Measurements from ENCODE around the gene PDE4D. TPM values are rescaled to one million over a fixed set of nuclear protein-coding genes. Genes with fewer than 3 reads are reported as not detected.

Gene PDE4D
- total RNA-seq, 1 experiment from 2014 or later = 3.6 TPM

DNA sequence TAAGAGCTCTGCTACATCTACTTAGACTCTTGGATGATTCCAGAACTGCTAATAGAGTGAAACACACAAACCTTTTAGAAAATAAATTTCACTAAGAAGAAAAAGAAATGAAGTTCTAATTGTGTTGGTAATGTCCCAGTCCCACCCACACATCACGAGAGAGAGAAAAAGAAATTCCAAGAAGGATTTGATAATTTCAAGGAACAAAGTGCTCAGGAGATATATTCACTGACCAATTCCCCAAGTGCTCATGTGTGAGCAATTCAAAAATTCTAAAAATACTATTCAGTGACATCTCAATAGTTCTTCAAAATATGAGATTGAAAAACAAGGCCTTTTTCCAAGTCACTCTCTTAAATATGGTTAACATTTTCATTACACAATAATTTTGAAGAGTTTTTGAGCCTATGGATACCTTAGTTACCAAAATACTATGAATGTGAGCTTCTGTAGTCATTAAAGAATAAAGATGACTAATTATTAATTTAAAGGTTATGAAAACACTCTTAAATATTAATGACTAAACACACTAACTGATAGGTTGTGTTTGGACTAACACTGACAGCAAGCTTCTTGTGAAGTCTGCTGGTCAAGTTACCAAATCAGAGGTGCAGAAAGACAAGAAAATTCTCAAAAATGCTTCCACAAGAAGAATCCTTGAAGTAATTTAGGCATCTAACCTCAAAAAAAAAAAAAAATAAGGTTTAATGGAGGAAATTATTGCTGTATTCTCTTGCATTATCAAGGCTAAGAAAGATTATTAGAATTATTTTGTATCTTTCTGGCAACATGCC is 245.3 kb downstream of the PDE4D start:
- Histone ChIP-seq H3K4me1 (ENCODE audit: insufficient read depth, low read length) (no peaks in the 10 kb centered on the region), H3K4me3 (ENCODE audit: low read length) (no peak overlapping the region), H3K27me3 (ENCODE audit: low read length) (no peaks in the 10 kb centered on the region), H3K36me3 (ENCODE audit: low read depth, low read length) (no peaks in the 10 kb centered on the region), H3K27ac (ENCODE audit: low read length) (no peak overlapping the region), H3K9ac (ENCODE audit: low read length) (no peak overlapping the region), H2AFZ (ENCODE audit: low read length) (no peak overlapping the region), H3K9me3 (ENCODE audit: low read length) (no peaks in the 10 kb centered on the region), H3K4me2 (ENCODE audit: low read length) (no peak overlapping the region), H3F3A (ENCODE audit: low read length, unreplicated experiment) (no peaks in the 10 kb centered on the region), H4K20me1 (ENCODE audit: low read length) (no peaks in the 10 kb centered on the region), H3K79me2 (ENCODE audit: low read length) (no peaks in the 10 kb centered on the region), H3K9me2 (replicated peaks; ENCODE audit: low read length) (no peaks in the 10 kb centered on the region)
- no peak for DNase-seq
- no peak for TF ChIP-seq EZH2phosphoT487 (IDR thresholded peaks at IDR 0.05; ENCODE audit: borderline replicate concordance, low read length)
- no peak for TF ChIP-seq EZH2 (IDR thresholded peaks at IDR 0.05; ENCODE audit: low read length, unreplicated experiment)
- TF ChIP-seq, protein P1, sequence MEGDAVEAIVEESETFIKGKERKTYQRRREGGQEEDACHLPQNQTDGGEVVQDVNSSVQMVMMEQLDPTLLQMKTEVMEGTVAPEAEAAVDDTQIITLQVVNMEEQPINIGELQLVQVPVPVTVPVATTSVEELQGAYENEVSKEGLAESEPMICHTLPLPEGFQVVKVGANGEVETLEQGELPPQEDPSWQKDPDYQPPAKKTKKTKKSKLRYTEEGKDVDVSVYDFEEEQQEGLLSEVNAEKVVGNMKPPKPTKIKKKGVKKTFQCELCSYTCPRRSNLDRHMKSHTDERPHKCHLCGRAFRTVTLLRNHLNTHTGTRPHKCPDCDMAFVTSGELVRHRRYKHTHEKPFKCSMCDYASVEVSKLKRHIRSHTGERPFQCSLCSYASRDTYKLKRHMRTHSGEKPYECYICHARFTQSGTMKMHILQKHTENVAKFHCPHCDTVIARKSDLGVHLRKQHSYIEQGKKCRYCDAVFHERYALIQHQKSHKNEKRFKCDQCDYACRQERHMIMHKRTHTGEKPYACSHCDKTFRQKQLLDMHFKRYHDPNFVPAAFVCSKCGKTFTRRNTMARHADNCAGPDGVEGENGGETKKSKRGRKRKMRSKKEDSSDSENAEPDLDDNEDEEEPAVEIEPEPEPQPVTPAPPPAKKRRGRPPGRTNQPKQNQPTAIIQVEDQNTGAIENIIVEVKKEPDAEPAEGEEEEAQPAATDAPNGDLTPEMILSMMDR (conservative IDR thresholded peaks at IDR 0.05; ENCODE audit: low read depth, low read length) = no peak
- no peak for ATAC-seq
- CTCF ChIA-PET = no interaction called here
- no TSS peak for BruUV-seq (replicated peaks)
- intact Hi-C loops (cut with micrococcal nuclease) = no loop called here
- POLR2A ChIA-PET (ENCODE audit: unreplicated experiment) = no interaction called here

DNA sequence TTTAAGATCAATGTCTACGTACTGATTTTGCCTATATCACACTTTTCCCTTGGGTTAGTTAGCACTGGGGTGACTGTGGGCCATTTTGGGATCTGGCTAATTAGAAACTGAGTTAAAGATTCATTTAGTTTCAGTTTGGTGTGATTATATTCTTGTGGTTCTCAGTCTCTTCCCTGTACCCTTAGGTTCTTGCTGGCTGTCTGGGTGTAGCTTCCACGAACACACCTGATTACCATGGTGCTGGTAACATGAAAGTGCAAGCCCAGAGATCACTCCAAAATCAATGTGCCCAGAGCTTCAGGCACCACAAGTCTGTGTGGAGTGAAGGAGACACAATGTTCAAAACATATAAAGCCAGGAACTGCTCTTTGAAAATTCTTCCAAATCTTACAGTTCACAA is 248.1 kb downstream of the PDE4D start:
- Histone ChIP-seq H3K79me2 (ENCODE audit: low read length) (no peaks in the 10 kb centered on the region), H3K27ac (ENCODE audit: low read length) (no peak overlapping the region), H3K27me3 (ENCODE audit: low read length) (no peaks in the 10 kb centered on the region), H3K4me2 (ENCODE audit: low read length) (no peak overlapping the region), H3K9me2 (replicated peaks; ENCODE audit: low read length) (no peaks in the 10 kb centered on the region), H3F3A (ENCODE audit: low read length, unreplicated experiment) (no peaks in the 10 kb centered on the region), H4K20me1 (ENCODE audit: low read length) (no peaks in the 10 kb centered on the region), H3K9ac (ENCODE audit: low read length) (no peak overlapping the region), H2AFZ (ENCODE audit: low read length) (no peak overlapping the region), H3K4me1 (ENCODE audit: insufficient read depth, low read length) (peaks cover 5% of the 10 kb centered on the region), H3K36me3 (ENCODE audit: low read depth, low read length) (no peaks in the 10 kb centered on the region), H3K9me3 (ENCODE audit: low read length) (no peaks in the 10 kb centered on the region), H3K4me3 (ENCODE audit: low read length) (no peak overlapping the region)
- ChIA-PET POLR2A (ENCODE audit: unreplicated experiment) (no interaction called here), CTCF (no interaction called here)
- BruUV-seq (replicated peaks) = no TSS peak
- ATAC-seq (no peak), DNase-seq (no peak)
- no peak for TF ChIP-seq EZH2 (IDR thresholded peaks at IDR 0.05; ENCODE audit: low read length, unreplicated experiment)
- TF ChIP-seq EZH2phosphoT487 (IDR thresholded peaks at IDR 0.05; ENCODE audit: borderline replicate concordance, low read length) = no peak
- TF ChIP-seq, protein P1 (conservative IDR thresholded peaks at IDR 0.05; ENCODE audit: low read depth, low read length) = no peak
- intact Hi-C loops (cut with micrococcal nuclease) = no loop called here

- Histone ChIP-seq H3K9me3 (ENCODE audit: low read length) (no peaks in the 10 kb centered on the region), H3K27me3 (ENCODE audit: low read length) (no peaks in the 10 kb centered on the region), H3K27ac (ENCODE audit: low read length) (no peak overlapping the region), H2AFZ (ENCODE audit: low read length) (no peak overlapping the region), H3F3A (ENCODE audit: low read length, unreplicated experiment) (no peaks in the 10 kb centered on the region), H3K79me2 (ENCODE audit: low read length) (no peaks in the 10 kb centered on the region), H3K36me3 (ENCODE audit: low read depth, low read length) (no peaks in the 10 kb centered on the region), H3K9ac (ENCODE audit: low read length) (no peak overlapping the region), H4K20me1 (ENCODE audit: low read length) (no peaks in the 10 kb centered on the region), H3K9me2 (replicated peaks; ENCODE audit: low read length) (no peaks in the 10 kb centered on the region), H3K4me2 (ENCODE audit: low read length) (peak overlapping the region; percentile 31; the same call in 1 of the 2 replicates), H3K4me1 (ENCODE audit: insufficient read depth, low read length) (peaks cover 22% of the 10 kb centered on the region), H3K4me3 (ENCODE audit: low read length) (no peak overlapping the region)
- no TSS peak for BruUV-seq (replicated peaks)
- ChIA-PET CTCF (no interaction called here), POLR2A (ENCODE audit: unreplicated experiment) (interaction anchor here (0.6 kb wide), 1 partner anchor 96 kb away, joined by 3 read pairs; no protein-coding TSS in a partner anchor)
- TF ChIP-seq EZH2 (IDR thresholded peaks at IDR 0.05; ENCODE audit: low read length, unreplicated experiment) = no peak
- TF ChIP-seq EZH2phosphoT487 (IDR thresholded peaks at IDR 0.05; ENCODE audit: borderline replicate concordance, low read length) = no peak
- TF ChIP-seq, protein P1 (conservative IDR thresholded peaks at IDR 0.05; ENCODE audit: low read depth, low read length) = no peak
- intact Hi-C loops (cut with micrococcal nuclease) = no loop called here
- DNase-seq = peak; percentile 60
- peak; percentile 87 for ATAC-seq
Measured at GRCh38 chr5:59640411-59640810, 253.1 kb downstream of the PDE4D start.
